ENCODE measurements around the gene MFSD6. TPM values are rescaled to one million over a fixed set of nuclear protein-coding genes. Genes with fewer than 3 reads are reported as not detected.

Gene MFSD6
- total and polyA plus RNA-seq, 4 donors, result 11.7 to 61.7 (median 37.4) TPM

- peak overlapping the region in 1 of 2 donors; percentile 20 for H3K27ac ChIP-seq (ENCODE audit: low read depth in 1 of 2, low read length in 1 of 2)
- no peaks in the 10 kb centered on the region for H3K9me3 ChIP-seq (ENCODE audit: control insufficient read depth in 4 of 4, insufficient read depth in 3 of 4, low read length in 3 of 4)
- 60 to 78% methylated on average over 1 of the region's 1 CpG for WGBS, 2 donors
- ATAC-seq (ENCODE audit: insufficient read depth, low FRiP score) (peak; percentile 51), DNase-seq (peak in 2 of 3 donors; percentile 32 to 56)
- peaks cover 3 to 24% (median 8%) of the 10 kb centered on the region in 5 donors for H3K4me1 ChIP-seq (ENCODE audit: control insufficient read depth in 5 of 5, insufficient read depth in 5 of 5, low read length in 5 of 5)
- no peaks in the 10 kb centered on the region for H3K36me3 ChIP-seq (ENCODE audit: control insufficient read depth in 4 of 4, insufficient read depth in 4 of 4, low read length in 4 of 4)
- no peak overlapping the region for H3K9ac ChIP-seq (ENCODE audit: insufficient read depth in 1 of 2, low read length in 2 of 2)
- no peaks in the 10 kb centered on the region for H3K27me3 ChIP-seq (ENCODE audit: control insufficient read depth in 3 of 3, insufficient read depth in 3 of 3, low read length in 2 of 3)
- TF ChIP-seq CTCF (IDR thresholded peaks at IDR 0.05; ENCODE audit: control extremely low read depth, extremely low read depth), result no peak
- H3K4me3 ChIP-seq, result no peak overlapping the region
Measured at GRCh38 chr2:190528521-190529001, 120.4 kb downstream of the MFSD6 start.

- H3K27me3 ChIP-seq (ENCODE audit: control insufficient read depth in 3 of 3, insufficient read depth in 3 of 3, low read length in 2 of 3), result no peaks in the 10 kb centered on the region
- peak overlapping the region in 1 of 2 donors; percentile 26 for H3K9ac ChIP-seq (ENCODE audit: insufficient read depth in 1 of 2, low read length in 2 of 2)
- no peak for TF ChIP-seq CTCF (IDR thresholded peaks at IDR 0.05; ENCODE audit: control extremely low read depth, extremely low read depth)
- WGBS, 2 donors, result 40 to 56% methylated on average over 3 of the region's 3 CpGs
- peak overlapping the region in 1 of 2 donors; percentile 3 for H3K27ac ChIP-seq (ENCODE audit: low read depth in 1 of 2, low read length in 1 of 2)
- no peaks in the 10 kb centered on the region for H3K9me3 ChIP-seq (ENCODE audit: control insufficient read depth in 4 of 4, insufficient read depth in 3 of 4, low read length in 3 of 4)
- H3K36me3 ChIP-seq (ENCODE audit: control insufficient read depth in 4 of 4, insufficient read depth in 4 of 4, low read length in 4 of 4), result no peaks in the 10 kb centered on the region
- no peak for ATAC-seq (ENCODE audit: insufficient read depth, low FRiP score)
- no peak for DNase-seq
- H3K4me1 ChIP-seq (ENCODE audit: control insufficient read depth in 5 of 5, insufficient read depth in 5 of 5, low read length in 5 of 5), result peaks cover 3 to 29% (median 10%) of the 10 kb centered on the region in 5 donors
- no peak overlapping the region for H3K4me3 ChIP-seq
Measured at GRCh38 chr2:190529486-190530247, 121.5 kb downstream of the MFSD6 start.

- Histone ChIP-seq H3K4me1 (ENCODE audit: control insufficient read depth in 5 of 5, insufficient read depth in 5 of 5, low read length in 5 of 5) (peaks cover 3 to 30% (median 10%) of the 10 kb centered on the region in 5 donors), H3K9ac (ENCODE audit: insufficient read depth in 1 of 2, low read length in 2 of 2) (peak overlapping the region in 1 of 2 donors; percentile 26), H3K27me3 (ENCODE audit: control insufficient read depth in 3 of 3, insufficient read depth in 3 of 3, low read length in 2 of 3) (no peaks in the 10 kb centered on the region), H3K4me3 (no peak overlapping the region), H3K36me3 (ENCODE audit: control insufficient read depth in 4 of 4, insufficient read depth in 4 of 4, low read length in 4 of 4) (no peaks in the 10 kb centered on the region), H3K9me3 (ENCODE audit: control insufficient read depth in 4 of 4, insufficient read depth in 3 of 4, low read length in 3 of 4) (no peaks in the 10 kb centered on the region), H3K27ac (ENCODE audit: low read depth in 1 of 2, low read length in 1 of 2) (no peak overlapping the region)
- 55 to 63% methylated on average over 6 of the region's 6 CpGs for WGBS, 2 donors
- no peak for ATAC-seq (ENCODE audit: insufficient read depth, low FRiP score)
- no peak for TF ChIP-seq CTCF (IDR thresholded peaks at IDR 0.05; ENCODE audit: control extremely low read depth, extremely low read depth)
- peak; percentile 44 to 69 (median 63) for DNase-seq
Measured at GRCh38 chr2:190530248-190530900, 122.2 kb downstream of the MFSD6 start.

Measured in lung (tissue), 12 donors.